GM12874 (cell line): Measurements from ENCODE around the gene THBS1.

Source experiments
- TF ChIP-seq, protein P1 (sequence below): IDR thresholded peaks from 2 replicates; pipeline ENCODE4 v1.5.1; 2011; ENCODE audit warnings: low read depth, mild to moderate bottlenecking, control low read depth, low read length, moderate library complexity; ENCODE audit not compliant: insufficient read depth

Gene THBS1

DNA sequence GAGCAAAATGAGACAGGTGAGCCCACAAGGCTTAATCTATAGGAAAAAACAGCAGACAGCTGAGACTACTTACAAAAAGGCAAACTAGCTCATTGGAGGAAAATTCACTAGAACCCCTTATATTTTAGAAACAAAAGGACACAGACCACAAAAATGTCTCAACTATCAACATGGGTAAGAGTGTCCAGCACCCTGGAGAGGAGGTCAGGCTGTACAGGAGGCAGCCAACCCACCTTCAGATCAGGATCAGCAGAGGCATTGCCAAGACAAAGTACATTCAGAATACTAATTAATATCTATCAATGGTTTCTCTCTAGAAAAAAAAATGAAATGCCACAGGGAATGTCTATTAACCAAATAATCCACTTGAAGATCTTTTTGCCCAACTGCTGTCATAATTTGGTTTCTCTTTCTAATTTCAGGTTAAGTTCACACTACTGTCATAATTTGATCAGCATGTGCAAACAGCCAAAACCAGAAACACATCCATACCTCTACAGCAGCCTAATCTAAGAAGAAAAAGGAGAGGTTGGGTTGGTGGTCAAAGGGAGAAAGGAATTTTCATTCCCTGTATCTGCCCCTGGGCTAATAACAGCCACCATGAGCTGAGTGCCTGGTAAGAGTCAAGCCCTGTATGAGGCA lies 26.0 kb upstream of the THBS1 start:
- TF ChIP-seq, protein P1, sequence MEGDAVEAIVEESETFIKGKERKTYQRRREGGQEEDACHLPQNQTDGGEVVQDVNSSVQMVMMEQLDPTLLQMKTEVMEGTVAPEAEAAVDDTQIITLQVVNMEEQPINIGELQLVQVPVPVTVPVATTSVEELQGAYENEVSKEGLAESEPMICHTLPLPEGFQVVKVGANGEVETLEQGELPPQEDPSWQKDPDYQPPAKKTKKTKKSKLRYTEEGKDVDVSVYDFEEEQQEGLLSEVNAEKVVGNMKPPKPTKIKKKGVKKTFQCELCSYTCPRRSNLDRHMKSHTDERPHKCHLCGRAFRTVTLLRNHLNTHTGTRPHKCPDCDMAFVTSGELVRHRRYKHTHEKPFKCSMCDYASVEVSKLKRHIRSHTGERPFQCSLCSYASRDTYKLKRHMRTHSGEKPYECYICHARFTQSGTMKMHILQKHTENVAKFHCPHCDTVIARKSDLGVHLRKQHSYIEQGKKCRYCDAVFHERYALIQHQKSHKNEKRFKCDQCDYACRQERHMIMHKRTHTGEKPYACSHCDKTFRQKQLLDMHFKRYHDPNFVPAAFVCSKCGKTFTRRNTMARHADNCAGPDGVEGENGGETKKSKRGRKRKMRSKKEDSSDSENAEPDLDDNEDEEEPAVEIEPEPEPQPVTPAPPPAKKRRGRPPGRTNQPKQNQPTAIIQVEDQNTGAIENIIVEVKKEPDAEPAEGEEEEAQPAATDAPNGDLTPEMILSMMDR: no peak

DNA sequence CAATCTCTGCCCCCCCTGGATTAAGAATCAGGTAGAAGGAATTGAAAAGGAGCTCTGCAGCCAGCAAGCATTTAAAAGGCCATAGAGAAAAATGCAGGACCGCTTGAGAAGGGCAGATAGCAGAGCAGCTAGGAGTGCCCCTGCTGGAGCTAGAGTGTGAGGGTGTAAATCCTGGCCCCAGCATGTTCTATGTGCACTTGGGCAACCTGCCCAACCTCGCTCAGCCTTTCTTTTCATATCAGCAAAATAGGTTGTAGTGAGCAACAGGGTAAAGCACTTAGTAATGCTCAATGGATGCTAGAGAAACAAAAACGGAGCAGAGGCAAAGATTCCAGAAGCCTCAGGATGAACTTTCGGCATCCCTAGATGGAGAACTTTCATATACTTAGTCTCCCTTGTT lies 25.0 kb upstream of the THBS1 start:
- TF ChIP-seq, protein P1: no peak

DNA sequence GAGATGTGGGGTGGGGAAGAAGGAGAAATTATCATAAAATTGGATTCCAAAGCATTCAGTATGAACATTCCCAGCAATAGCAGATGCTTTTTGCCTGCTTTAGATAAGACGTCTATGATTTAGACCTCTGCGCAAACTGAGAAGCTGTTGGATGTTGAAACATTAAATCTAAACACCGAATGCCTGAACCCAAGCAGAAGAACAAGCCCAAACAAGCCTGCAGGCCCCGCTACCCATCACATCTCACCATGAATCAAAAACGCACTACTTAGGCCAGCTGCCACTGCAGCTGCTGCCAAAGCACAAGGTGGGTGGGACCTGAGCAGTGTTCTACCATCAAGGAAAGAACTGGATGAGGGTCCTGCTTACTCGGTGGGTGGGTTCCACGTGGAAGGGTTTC lies 24.4 kb upstream of the THBS1 start:
- TF ChIP-seq, protein P1: no peak

DNA sequence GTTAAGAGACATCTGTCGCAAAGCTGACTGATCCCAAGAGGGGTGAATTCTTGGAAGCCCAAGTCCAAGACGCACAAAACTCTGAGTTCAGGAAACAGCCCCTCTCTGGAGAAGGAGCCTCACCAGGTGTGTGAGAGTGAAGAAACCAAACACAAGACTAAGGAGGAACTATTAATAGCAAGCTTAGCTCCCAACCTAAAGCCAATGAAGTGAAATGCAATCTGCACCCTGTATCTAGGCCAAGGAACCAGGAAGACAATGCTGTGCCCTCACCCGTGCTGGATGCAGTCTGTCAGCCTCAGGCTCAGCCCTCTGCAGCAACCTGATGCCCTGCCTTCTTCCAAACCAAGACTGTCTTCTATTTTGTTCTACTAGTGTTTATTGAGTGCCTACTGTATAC lies 22.5 kb upstream of the THBS1 start:
- TF ChIP-seq, protein P1: no peak

DNA sequence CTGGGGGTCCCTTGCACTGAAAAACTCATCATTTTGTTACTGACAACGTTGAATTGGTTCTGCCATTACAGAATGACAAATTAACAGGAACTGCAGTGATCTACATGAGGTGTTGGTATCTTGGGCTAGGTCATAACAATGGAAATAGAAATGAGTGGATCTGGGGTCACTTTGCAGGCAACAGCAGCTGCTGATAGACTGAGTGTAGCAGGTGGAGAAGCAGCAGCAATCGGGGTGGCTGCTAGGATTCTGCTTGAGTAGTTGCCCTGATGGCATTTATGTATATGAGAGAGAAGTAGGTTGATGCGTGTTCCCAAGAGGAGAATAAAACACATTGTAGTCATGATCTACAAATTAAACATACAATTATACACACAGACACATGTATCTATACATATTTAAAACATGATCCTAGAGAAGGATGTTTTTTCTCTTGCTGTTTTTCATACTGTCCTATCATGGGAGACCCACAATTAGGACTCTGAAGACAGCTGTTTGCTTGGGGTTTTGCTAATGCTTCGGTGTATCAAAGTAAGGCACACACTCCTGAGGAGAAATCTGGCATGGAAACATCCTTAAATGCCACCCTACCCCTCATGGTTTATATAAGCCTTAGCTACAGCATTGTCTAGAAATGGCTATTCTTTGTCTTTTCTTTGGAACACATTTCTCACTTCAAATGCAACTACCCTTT lies 15.8 kb upstream of the THBS1 start:
- TF ChIP-seq, protein P1: no peak

DNA sequence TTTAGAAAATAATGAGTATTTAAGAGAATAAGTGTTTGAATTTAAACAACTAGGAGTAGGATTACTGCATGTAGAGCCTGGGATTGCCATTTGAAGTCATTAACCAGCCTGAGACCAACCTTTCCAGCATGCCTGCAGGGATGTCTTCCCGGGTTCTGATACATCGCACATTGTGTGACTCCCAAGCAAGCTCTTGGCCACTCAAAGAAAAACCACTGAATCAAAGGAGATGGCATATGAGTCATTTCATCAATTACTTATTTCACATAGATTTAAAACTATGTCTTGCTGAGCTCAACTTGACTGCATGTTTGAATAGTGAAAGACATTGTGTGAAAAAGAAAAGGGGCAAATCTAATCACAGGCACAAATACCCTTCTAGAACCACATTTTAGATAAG lies 15.0 kb upstream of the THBS1 start:
- TF ChIP-seq, protein P1: no peak

DNA sequence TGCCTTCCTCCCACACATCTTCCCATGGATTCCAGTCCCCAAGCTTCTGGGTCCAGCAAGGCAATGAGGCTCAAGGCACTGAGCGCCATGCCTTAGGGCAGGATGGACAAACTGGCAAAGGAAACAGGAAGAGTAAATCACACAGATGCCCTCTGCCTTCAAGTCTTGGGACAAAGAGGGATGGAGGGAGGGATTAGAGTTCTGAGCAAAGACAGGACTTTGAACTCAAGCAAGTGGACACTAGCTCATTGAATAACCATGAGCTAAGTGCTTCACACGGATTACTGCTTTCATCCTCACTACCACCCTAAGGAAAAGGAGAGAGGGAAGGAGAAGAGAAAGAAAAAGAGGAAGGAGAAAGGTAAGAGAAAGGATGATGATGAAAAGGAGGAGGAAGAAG lies 7.6 kb upstream of the THBS1 start:
- TF ChIP-seq, protein P1: no peak
